ENCODE data around the gene TEKT3. TPM values are rescaled to one million over a fixed set of nuclear protein-coding genes. Genes with fewer than 3 reads are reported as not detected.

The TEKT3 gene
- total RNA-seq, 1 experiment from 2014 or later = 0.64 TPM

- in situ Hi-C loops (cut with HindIII; ENCODE audit: low pct_unique_long_range_greater_than_20kb, low sequenced_read_pairs) = no loop called here
These were observed 67.4 kb downstream of the TEKT3 start for GRCh38 chr17:15274017-15274416.

GRCh38 chr17:15273141-15273793 lies 68.1 kb downstream of the TEKT3 start:
- DNase-seq (ENCODE audit: low read depth) = peak; percentile 48
- in situ Hi-C loops (cut with HindIII; ENCODE audit: low pct_unique_long_range_greater_than_20kb, low sequenced_read_pairs) = no loop called here

More at GRCh38 chr17:15274017-15274416, 67.4 kb downstream of the TEKT3 start:
- DNase-seq (ENCODE audit: low read depth) = no peak

- in situ Hi-C loops (cut with HindIII; ENCODE audit: low pct_unique_long_range_greater_than_20kb, low sequenced_read_pairs) = no loop called here
- no peak for DNase-seq (ENCODE audit: low read depth)
These were observed 69.7 kb downstream of the TEKT3 start for GRCh38 chr17:15271741-15272140.

GRCh38 chr17:15270628-15271381 lies 70.6 kb downstream of the TEKT3 start:
- in situ Hi-C loops (cut with HindIII; ENCODE audit: low pct_unique_long_range_greater_than_20kb, low sequenced_read_pairs) = no loop called here
- DNase-seq (ENCODE audit: low read depth) = no peak

GRCh38 chr17:15269780-15270089 lies 71.7 kb downstream of the TEKT3 start:
- DNase-seq (ENCODE audit: low read depth) = no peak
- in situ Hi-C loops (cut with HindIII; ENCODE audit: low pct_unique_long_range_greater_than_20kb, low sequenced_read_pairs) = no loop called here

GRCh38 chr17:15269087-15269779 lies 72.2 kb downstream of the TEKT3 start:
- DNase-seq (ENCODE audit: low read depth) = no peak
- in situ Hi-C loops (cut with HindIII; ENCODE audit: low pct_unique_long_range_greater_than_20kb, low sequenced_read_pairs) = no loop called here

- DNase-seq (ENCODE audit: low read depth) = no peak
- in situ Hi-C loops (cut with HindIII; ENCODE audit: low pct_unique_long_range_greater_than_20kb, low sequenced_read_pairs) = no loop called here
These were observed 72.9 kb downstream of the TEKT3 start for GRCh38 chr17:15268461-15268860.

- no peak for DNase-seq (ENCODE audit: low read depth)
- in situ Hi-C loops (cut with HindIII; ENCODE audit: low pct_unique_long_range_greater_than_20kb, low sequenced_read_pairs) = no loop called here
These were observed 73.4 kb downstream of the TEKT3 start for GRCh38 chr17:15267996-15268395.

- no peak for DNase-seq (ENCODE audit: low read depth)
- in situ Hi-C loops (cut with HindIII; ENCODE audit: low pct_unique_long_range_greater_than_20kb, low sequenced_read_pairs) = no loop called here
These were observed 74.9 kb downstream of the TEKT3 start for GRCh38 chr17:15266325-15267125.

GRCh38 chr17:15265131-15265530 lies 76.3 kb downstream of the TEKT3 start, which contains the start of gene PMP22:
PMP22 (minus strand) TSS chr17:15265326; CDS start chr17:15260727, 4,599 bp downstream.
- DNase-seq (ENCODE audit: low read depth) = no peak

GRCh38 chr17:15264542-15264941 lies 76.9 kb downstream of the TEKT3 start:
- in situ Hi-C loops (cut with HindIII; ENCODE audit: low pct_unique_long_range_greater_than_20kb, low sequenced_read_pairs) = no loop called here
- DNase-seq (ENCODE audit: low read depth) = no peak

More at GRCh38 chr17:15265131-15265530, 76.3 kb downstream of the TEKT3 start, which contains the start of gene PMP22:
- in situ Hi-C loops (cut with HindIII; ENCODE audit: low pct_unique_long_range_greater_than_20kb, low sequenced_read_pairs) = no loop called here

- DNase-seq (ENCODE audit: low read depth) = no peak
- in situ Hi-C loops (cut with HindIII; ENCODE audit: low pct_unique_long_range_greater_than_20kb, low sequenced_read_pairs) = no loop called here
These were observed 77.7 kb downstream of the TEKT3 start for GRCh38 chr17:15263680-15264079.

- in situ Hi-C loops (cut with HindIII; ENCODE audit: low pct_unique_long_range_greater_than_20kb, low sequenced_read_pairs) = no loop called here
- peak; percentile 73 for DNase-seq (ENCODE audit: low read depth)
These were observed 78.2 kb downstream of the TEKT3 start for GRCh38 chr17:15263206-15263579.

- peak; percentile 84 for DNase-seq (ENCODE audit: low read depth)
- in situ Hi-C loops (cut with HindIII; ENCODE audit: low pct_unique_long_range_greater_than_20kb, low sequenced_read_pairs) = no loop called here
These were observed 78.8 kb downstream of the TEKT3 start for GRCh38 chr17:15262291-15263205.

GRCh38 chr17:15261802-15262290 lies 79.6 kb downstream of the TEKT3 start:
- no peak for DNase-seq (ENCODE audit: low read depth)
- in situ Hi-C loops (cut with HindIII; ENCODE audit: low pct_unique_long_range_greater_than_20kb, low sequenced_read_pairs) = no loop called here

- in situ Hi-C loops (cut with HindIII; ENCODE audit: low pct_unique_long_range_greater_than_20kb, low sequenced_read_pairs) = no loop called here
- peak; percentile 50 for DNase-seq (ENCODE audit: low read depth)
These were observed 80.1 kb downstream of the TEKT3 start for GRCh38 chr17:15261258-15261801.
